GM21619 (cell line): ENCODE data around the gene DNLZ.

ENCODE experiments used
- ATAC-seq: cut with Tn5 transposase; IDR thresholded peaks from one replicate; pipeline ENCODE4 v1.9.1; 2021; ENCODE audit not compliant: unreplicated experiment

The DNLZ gene

GRCh38 chr9:136377341-136378169, 14.0 kb upstream of the DNLZ start:
- ATAC-seq, result no peak

DNA sequence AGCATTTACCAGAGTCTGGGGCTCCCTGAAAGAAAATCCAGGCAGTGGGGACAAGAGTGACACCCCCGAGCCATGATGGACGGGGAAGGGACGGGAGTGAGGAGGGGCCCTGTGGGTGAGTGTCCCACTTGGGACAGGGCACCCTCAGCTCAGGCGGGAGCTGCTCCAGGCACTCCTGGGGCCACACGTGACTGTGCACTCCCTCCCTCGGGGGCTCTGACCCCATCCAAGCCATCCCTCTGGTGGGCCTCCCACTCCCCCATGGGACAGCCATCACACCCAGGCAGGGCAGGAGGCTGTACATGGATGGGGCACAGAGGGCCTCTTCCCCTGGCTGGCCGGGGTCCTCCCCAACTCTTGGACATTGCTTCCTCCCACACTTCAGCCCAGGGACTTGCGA, 12.9 kb upstream of the DNLZ start:
- no peak for ATAC-seq

DNA sequence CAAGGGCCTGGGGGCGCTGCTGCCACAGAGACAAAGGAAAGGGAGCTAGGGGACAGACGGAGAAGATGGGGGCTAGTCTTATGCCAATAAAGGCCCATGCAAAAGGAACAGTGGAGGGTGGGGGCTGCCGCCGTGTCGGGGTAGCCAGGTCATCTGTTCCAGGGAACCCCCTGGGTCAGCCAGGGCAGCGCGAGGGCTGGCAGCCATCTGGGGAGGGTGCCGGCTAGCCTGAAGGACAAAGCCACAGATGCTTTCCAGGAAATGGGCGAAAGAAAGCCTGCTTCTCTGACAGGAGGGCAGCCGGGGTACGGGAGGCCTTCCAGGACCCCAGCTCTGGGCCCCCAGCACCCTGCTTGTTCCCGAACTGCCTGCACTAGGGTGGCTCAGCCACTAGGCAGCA, 11.6 kb upstream of the DNLZ start:
- no peak for ATAC-seq

DNA sequence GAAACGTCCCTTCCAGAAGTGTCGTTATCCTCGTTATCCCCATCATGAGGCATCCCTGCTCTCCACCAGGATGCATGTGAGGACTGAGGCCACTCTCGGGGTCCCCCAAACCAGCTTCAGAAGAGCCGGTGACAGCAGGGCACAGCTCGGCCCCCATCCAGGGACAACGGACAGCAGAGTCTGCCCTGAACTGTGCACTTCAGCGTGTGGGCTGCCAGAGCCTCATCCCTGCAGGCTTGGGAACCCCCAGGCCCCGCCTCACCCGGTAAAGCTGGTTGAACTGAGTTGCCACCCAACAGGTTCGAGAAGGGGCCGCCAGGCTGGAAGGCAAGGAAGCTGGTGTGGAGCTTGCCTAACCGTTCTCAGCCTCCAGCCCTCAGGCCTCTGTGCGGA, 10.6 kb upstream of the DNLZ start:
- ATAC-seq, result no peak

DNA sequence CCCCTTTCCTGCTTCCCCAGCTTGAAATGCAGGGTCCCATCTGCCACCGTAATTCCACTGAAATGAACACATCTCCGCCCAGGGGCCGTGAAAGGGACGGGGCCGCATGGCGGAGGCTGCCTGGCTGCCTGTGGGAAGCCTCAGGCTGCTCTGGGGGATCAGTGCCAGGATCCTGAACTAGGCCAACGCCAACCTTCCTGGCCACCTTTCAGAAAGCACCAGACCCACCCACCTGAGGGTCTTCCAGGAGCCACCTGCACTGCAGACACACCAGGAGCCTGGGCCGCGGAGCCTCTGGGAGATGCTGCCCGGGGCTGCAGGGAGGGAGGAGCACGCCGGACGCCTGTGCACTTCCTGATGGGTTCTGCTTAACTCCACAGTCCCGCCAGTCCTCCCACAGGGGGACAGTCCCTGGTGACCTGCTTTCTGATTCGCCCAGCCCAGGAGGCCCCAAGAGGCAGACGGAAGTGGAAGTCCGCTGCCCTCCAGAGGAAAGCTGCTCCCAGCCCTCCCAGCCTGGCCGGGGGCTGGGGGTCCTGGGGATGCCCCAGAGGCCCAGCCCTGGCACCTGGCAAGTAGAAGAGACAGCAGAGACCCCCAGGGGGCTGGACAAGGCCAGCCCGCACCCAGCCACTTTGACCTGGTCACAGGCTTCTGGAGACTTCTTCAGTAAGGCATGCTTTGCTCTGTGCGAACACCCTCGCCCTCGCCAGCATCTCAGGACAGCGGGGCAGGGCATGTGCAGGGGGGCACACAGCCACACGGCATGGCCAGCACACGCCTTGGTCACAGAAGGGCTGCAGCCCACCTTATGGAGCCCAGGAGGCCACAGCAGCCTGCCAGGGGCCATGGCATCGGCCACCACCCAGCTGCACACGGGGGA, 10.0 kb upstream of the DNLZ start, which contains the start of gene CARD9:
Gene CARD9 (minus strand): TSS at position 370 of the 883 bp plus-strand sequence. CDS start 1,591 bp downstream, outside the sequence.
- ATAC-seq, result no peak

DNA sequence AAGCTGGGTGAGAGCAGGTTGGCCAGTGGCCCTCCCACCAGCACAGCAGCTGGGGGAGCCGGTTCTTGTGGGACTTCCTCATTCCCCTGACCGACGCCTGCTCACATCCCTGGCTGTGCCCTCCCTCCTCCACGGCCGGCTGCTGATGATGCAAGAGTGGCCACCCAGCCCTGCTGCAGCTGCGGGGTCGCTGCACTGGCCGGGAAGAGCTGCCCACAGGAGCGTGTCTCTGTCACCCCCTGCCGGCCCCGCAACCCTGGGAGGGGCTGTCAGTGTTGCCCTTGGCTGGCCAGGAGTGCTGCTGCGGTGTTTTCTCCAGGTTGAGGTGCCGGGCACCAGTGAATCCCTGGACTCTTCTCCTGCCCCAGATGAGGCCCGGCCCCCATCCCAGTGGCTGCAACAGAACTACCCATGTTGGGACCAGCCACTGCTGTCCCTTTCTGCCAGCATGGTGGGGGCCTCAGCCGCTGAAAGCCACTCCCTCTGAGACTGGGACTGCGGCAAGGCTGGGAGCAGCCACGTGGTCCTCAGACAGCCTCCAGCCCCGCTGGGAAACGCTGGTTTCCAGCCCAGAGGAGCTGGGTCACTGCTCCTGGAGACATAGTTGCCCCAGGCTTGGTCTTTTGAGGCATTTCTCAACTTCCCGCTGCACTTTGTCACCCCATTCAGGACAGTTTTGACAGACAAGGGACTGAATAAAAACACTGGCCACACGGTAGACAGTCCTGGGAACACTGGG, 9.2 kb upstream of the DNLZ start:
- ATAC-seq, result no peak

- ATAC-seq, result no peak
These were observed 8.5 kb upstream of the DNLZ start for GRCh38 chr9:136372006-136372405.

DNA sequence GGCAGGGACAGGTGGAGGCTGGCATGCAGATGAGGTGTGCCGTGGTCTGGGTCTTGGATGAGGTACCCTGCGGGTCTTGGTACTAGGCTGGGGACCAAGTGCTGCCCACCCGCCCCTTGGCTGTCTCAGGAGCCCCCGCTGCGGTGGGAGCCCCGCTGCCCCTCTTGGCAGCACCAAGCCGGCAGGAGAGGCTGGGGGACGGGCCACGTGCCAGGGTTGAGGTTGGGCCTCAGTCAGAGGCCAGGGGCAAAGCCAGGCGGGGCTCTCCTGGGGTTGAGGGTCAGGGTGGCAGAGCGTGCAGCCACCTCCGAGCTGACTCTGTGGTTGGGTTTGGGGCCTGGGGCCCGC, 8.0 kb upstream of the DNLZ start:
- ATAC-seq, result no peak

DNA sequence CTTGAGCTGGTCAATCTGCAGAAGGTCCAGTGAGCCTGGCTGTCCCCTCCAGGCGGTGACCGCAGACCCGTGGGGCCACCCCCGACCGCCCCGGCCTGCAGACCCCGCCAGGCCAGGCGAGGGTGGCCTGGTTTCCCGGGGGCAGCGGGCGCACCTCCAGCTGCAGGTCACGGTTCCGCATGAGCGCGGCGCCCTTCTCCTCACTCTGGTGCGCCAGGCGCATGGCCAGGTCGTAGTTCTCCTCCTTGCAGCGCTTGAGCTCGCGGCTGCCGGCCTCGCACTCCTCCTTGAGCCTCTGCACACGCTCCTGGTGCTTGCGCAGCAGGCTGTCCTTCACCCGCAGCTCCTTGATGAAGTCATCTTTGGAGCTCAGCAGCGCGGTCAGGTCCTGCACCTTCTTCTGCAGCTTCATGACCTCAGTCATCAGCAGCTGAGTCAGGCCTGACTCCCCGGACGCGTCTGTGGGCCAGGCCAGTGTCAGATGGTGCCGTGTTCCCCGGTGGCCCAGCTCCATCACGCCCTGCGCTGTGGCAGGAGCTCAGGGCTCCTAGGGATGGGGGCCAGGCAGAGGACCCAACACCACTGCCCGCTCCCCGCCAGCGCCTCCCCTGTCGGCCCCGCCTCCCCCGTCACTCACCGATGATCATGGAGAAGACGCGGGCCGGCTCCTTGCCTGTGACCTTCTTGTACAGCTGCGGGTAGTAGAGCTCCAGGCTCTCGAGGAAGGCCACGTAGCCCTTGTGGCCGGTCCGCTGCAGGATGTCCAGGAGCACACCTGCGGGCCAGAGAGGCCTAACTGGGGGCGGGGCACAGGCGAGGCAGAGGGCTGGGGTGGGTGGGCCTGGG, 7.4 kb upstream of the DNLZ start:
- ATAC-seq, result no peak

DNA sequence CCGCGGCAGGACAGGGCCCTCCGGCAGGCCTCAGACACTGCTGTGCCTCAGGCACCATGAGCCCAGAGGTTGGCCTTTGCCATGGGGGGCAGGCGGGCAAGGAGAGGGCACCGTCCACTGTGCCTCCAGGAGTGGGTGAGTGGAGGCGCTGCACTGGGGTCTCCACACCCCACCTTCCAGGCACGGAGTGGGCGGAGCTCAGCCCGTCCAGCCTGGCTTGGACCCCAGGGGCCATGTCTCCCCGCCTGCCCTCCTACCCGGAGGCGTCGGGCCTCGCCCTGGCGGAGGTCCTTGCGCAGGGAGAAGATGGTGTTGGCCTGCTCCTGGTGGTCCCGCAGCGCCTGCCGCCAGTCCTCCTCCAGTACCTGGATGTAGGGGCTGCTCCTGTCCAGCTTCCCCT, 6.5 kb upstream of the DNLZ start:
- no peak for ATAC-seq

DNA sequence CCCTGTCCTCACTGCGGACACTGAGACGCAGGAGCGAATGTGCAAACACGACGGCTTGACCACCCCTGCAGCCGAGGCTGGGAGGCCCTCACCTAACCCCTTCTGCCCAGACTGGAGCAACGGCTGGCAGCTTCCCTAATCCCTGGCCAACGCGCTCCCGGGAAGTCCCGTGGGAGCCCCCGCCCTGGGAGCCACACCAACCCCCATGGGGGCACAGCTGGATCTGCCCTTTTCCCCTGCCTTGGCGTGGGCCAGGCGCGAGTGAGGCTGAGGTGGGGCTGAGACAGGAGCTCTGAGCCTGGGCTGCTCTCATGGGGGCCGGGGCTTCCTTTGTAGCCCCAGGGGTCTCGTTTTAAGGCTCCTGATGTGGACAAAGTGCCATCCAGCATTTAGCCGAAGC, 4.6 kb upstream of the DNLZ start:
- ATAC-seq, result no peak

- no peak for ATAC-seq
These were observed 4.0 kb upstream of the DNLZ start for GRCh38 chr9:136367296-136368145.

DNA sequence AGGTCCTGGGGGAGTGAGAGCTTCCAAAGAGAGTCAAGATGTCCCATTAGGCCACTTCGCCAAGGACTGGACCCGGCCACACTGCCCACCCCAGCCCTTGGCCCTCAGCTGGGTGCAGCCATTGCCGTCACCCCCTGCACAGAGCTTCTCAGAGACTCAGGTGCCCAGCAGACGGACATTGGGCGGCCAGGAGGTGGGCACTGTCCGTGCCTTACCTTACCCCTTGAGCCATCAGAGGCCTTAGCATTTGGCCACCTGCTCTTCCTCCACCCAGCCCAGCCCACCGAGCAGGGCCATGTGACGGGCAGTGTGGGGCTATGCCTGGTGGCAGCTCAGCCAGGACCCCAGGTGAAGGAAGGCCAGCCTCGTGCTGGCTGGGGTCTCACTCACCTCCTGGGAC, 3.3 kb upstream of the DNLZ start:
- ATAC-seq, result no peak

DNA sequence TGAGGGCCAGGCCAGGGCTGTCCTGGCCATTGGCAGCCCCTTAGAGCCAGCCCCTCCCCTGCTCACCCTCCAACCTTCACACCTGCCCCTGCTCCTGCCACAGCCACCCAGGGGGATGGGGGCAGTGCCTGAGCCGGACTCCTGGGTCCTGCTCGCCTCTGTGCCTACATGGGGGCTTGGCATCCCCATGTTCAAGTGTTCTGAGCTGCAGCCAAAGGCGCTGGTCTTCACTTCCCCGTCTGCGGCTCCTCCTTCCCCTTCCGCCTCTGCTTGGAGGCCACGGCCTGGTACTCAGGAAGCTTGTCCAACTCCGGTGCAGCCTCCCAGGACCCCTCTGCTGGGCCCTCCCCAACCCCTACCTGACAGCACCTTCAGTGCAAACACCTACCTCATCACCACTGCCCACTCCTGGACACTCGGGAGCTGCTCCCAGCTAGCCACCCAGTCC, 2.3 kb upstream of the DNLZ start:
- no peak for ATAC-seq

GRCh38 chr9:136364942-136365774, 1.6 kb upstream of the DNLZ start:
- ATAC-seq, result no peak

GRCh38 chr9:136363949-136364748, 605 bp upstream of the DNLZ start:
- ATAC-seq, result no peak

DNA sequence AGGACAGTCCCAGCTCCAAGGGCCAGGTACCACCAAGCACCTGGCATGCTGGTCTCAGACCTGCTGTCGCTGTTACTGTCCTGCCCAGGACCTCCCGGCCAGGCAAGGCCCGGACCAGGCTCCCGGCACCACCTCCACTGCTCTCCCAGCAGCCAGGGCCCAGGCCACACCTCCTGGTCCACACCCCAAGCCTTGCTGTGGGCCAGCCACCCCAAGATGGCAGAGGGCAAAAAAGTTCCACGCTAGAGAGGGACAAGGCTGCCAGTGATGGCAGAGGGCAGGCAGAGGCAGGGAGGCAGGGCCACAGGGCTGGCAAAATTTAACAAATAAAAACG, 1.1 kb downstream of the DNLZ start:
- no peak for ATAC-seq
